Panc1 (cell line): ENCODE measurements around the gene MSI2.

Experiments
- TCF7L2 ChIP-seq: IDR thresholded peaks from 2 replicates; pipeline ENCODE4 v1.6.1; 2011; ENCODE audit warnings: mild to moderate bottlenecking, low read depth, low read length, inconsistent platforms
- TF ChIP-seq, protein P1 (sequence below): fragments of 450-650 bp; IDR thresholded peaks from 2 replicates; pipeline ENCODE4 v1.5.1; 2017; ENCODE audit warnings: mild to moderate bottlenecking
- TF ChIP-seq, protein P2 (sequence below), 2 experiments: IDR thresholded peaks; 2 replicates each; pipeline ENCODE4 v1.6.1; 2011 to 2012; ENCODE audit warnings: low read depth in 2 of 2, control low read depth in 1 of 2, low read length in 1 of 2, mild to moderate bottlenecking in 1 of 2, moderate library complexity in 1 of 2; ENCODE audit not compliant: insufficient read depth in 1 of 2

DNA sequence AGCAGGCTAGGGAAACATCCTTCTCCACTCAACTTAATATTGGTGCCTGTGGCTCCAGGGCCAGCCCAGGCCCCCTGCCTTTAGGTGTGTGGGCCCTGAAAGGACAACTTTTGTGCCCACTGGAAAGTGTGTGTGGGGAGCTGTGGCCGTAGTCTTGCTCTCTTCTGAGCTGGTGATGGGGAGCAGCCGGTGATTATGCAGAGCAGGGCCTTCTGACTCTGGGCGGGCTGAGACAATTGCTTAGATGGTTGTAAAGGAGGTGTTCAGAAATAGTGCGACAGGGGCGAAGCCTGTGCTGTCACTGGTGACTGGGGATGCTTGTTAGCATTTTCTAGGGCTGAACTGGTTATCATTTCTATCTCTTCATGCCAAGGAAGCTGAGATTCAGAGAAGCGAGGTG, 62.6 kb downstream of the MSI2 start:
- TF ChIP-seq, protein P1, sequence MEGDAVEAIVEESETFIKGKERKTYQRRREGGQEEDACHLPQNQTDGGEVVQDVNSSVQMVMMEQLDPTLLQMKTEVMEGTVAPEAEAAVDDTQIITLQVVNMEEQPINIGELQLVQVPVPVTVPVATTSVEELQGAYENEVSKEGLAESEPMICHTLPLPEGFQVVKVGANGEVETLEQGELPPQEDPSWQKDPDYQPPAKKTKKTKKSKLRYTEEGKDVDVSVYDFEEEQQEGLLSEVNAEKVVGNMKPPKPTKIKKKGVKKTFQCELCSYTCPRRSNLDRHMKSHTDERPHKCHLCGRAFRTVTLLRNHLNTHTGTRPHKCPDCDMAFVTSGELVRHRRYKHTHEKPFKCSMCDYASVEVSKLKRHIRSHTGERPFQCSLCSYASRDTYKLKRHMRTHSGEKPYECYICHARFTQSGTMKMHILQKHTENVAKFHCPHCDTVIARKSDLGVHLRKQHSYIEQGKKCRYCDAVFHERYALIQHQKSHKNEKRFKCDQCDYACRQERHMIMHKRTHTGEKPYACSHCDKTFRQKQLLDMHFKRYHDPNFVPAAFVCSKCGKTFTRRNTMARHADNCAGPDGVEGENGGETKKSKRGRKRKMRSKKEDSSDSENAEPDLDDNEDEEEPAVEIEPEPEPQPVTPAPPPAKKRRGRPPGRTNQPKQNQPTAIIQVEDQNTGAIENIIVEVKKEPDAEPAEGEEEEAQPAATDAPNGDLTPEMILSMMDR: no peak
- no peak for TF ChIP-seq TCF7L2
- TF ChIP-seq, protein P2, sequence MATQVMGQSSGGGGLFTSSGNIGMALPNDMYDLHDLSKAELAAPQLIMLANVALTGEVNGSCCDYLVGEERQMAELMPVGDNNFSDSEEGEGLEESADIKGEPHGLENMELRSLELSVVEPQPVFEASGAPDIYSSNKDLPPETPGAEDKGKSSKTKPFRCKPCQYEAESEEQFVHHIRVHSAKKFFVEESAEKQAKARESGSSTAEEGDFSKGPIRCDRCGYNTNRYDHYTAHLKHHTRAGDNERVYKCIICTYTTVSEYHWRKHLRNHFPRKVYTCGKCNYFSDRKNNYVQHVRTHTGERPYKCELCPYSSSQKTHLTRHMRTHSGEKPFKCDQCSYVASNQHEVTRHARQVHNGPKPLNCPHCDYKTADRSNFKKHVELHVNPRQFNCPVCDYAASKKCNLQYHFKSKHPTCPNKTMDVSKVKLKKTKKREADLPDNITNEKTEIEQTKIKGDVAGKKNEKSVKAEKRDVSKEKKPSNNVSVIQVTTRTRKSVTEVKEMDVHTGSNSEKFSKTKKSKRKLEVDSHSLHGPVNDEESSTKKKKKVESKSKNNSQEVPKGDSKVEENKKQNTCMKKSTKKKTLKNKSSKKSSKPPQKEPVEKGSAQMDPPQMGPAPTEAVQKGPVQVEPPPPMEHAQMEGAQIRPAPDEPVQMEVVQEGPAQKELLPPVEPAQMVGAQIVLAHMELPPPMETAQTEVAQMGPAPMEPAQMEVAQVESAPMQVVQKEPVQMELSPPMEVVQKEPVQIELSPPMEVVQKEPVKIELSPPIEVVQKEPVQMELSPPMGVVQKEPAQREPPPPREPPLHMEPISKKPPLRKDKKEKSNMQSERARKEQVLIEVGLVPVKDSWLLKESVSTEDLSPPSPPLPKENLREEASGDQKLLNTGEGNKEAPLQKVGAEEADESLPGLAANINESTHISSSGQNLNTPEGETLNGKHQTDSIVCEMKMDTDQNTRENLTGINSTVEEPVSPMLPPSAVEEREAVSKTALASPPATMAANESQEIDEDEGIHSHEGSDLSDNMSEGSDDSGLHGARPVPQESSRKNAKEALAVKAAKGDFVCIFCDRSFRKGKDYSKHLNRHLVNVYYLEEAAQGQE (IDR thresholded peaks at IDR 0.05; ENCODE audit: insufficient read depth in 1 of 2, low read depth in 2 of 2, low read length in 1 of 2): no peak
